ENCODE results near the gene FOXP3.
"Not testable (repeated sequence)": the region's sequence is repeated elsewhere in the genome, so short reads cannot be mapped to it uniquely, and the experiment has no call there.

Gene FOXP3

GRCh38 chrX:49264460-49264859, at the start of gene FOXP3:
TSS of gene FOXP3 (minus strand) at chrX:49264710. CDS start at chrX:49258505, 6,205 bp downstream.
- DNase-seq (ENCODE audit: low spot score) = no peak

GRCh38 chrX:49312176-49312575, 47.7 kb upstream of the FOXP3 start:
- no peak for DNase-seq (ENCODE audit: low spot score)

DNA sequence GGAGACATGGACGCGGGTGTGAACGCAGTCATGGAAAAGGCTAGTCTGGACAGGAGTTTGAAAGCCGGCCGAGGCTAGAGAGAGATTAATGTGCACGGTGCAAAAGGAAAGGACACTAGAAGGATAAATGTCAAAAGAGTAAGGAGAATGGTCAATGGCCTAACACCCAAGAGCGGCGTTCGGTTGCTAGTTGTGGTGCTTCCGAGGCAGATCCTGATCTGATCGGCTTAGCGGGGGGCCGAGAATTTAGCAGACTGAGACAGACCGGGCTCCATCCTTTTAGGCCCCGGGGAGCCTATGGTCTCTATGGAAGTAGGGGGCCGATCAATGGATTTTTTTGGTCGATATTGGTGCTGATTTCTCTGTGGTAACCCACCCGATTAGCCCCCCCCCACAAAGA, 45.9 kb upstream of the FOXP3 start:
- no peak for DNase-seq (ENCODE audit: low spot score)

DNA sequence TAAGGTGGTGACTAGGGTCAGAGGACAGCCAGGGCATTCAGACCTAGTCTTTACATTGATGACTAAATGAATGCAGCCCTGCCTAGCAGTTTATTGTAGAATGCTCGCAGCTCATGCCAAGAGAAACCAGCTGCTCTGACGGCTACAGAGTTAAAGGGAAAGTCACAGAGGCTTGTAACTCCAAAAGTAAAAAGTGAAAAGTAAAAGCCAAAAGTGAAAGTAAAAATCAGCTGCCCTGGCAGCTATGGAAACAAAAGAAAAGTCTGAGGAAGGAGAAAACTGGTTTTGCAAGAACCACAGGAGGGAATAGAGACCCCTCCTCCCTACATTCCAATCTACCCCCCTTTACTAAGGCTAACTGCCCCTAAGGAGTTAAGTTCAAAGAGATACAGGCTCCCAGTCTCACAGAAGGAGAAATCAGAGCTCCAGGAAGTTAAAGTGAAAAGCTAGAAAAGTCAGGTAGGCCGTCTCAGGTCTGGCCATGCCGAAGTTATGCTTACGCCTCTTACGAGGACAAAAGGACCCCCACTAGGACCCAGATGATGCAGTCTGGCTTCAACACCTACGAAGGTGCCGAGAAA, 45.0 kb upstream of the FOXP3 start:
- no peak for DNase-seq (ENCODE audit: low spot score)

DNA sequence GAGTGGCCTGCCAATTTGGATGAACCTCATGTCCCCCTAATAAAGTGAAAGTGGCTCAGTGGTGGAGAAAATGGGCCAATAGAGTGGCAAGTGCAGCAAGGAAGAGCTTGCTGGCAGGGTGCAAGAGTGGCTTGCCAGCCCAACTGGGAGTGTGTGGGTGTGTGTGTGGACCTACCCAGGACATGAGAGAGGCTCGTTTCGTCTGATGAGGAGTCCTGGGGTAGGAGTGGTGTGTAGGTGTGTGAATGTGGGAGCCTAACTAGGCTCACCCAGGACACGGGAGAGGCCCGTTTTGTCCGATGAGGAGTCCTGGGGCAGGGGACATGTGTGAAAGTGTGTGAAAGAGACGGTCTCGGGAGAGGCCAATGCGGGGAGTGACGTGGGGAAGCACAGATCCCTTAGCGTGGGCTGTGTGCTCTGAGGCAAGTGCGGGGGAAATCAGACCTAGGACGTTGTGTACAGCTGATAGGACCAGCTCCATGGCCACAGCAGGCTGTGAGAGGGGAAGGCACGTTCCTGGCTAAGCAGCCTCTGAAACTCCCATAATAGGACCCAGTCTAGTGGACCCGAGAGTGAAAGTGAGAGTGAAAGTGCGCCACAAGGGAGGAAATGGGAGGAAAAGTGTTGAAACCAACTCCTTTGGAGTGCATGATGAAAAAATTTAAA, 44.2 kb upstream of the FOXP3 start:
- peak; percentile 6 for DNase-seq (ENCODE audit: low spot score)

- DNase-seq (ENCODE audit: low spot score) = not testable (repeated sequence)
Measured at GRCh38 chrX:49307775-49308174, 43.3 kb upstream of the FOXP3 start.

DNA sequence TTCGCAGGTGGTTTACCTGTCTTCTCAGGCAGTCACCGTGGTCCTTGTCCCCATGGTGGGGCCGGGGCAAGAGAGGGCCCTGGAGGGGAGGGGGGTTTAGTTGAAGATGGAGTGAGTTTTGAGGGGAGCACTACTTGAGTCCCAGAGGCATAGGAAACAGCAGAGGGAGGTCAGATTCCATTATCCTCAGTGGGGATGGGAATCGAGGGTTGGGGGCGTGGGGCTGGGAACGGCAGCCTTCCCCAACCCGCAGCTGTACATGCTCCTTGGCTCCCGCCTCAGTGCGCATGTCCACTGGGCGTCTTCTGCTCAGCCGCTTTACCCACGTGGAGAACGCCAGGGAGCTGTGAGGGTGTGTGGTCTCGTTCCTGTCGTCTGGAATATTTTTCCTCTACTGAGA, 38.8 kb upstream of the FOXP3 start, which contains the start of gene GAGE10:
TSS of gene GAGE10 (plus strand) at position 301 of the 400 bp plus-strand sequence. CDS start 1,214 bp downstream, outside the sequence.
- no peak for DNase-seq (ENCODE audit: low spot score)

GRCh38 chrX:49300703-49301102, 36.2 kb upstream of the FOXP3 start:
- DNase-seq (ENCODE audit: low spot score) = no peak

DNA sequence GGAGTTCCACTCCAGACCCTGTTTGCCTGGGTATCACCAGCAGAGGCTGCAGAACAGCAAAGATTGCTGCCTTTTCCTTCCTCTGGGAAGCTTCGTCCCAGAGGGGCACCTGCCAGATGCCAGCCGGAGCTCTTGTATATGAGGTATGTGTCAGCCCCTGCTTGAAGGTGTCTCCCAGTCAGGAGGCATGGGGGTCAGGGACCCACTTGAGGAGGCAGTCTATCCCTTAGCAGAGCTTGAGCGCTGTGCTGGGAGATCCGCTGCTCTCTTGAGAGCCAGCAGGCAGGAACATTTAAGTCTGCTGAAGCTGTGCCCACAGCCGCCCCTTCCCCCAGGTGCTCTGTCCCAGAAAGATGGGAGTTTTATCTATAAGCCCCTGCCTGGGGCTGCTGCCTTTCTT, 34.8 kb upstream of the FOXP3 start:
- not testable (repeated sequence) for DNase-seq (ENCODE audit: low spot score)

GRCh38 chrX:49292400-49293362, 28.2 kb upstream of the FOXP3 start:
- DNase-seq (ENCODE audit: low spot score) = no peak

- DNase-seq (ENCODE audit: low spot score) = peak; percentile 28
Measured at GRCh38 chrX:49291615-49292337, 27.3 kb upstream of the FOXP3 start.

GRCh38 chrX:49290215-49290614, 25.7 kb upstream of the FOXP3 start:
- DNase-seq (ENCODE audit: low spot score) = no peak

DNA sequence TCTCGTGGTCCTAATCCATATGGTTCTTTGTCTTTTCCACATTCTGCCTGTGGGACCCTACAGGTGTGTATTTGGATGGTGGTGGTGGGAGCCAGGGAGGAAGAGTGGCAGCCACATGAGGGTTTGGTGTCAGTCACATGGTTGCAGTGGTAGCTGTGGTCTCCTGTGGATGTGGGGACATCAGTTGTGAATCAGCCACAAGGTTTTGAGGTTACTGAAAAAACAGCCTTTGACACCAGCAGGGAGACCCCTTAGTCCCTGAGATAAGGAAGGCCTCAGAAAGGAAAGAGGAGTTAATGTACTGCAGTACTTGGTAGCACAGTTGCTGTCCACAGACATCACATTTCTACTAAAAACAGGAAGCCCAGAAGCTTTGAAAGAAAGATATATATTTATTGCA, 23.2 kb upstream of the FOXP3 start:
- no peak for DNase-seq (ENCODE audit: low spot score)

DNA sequence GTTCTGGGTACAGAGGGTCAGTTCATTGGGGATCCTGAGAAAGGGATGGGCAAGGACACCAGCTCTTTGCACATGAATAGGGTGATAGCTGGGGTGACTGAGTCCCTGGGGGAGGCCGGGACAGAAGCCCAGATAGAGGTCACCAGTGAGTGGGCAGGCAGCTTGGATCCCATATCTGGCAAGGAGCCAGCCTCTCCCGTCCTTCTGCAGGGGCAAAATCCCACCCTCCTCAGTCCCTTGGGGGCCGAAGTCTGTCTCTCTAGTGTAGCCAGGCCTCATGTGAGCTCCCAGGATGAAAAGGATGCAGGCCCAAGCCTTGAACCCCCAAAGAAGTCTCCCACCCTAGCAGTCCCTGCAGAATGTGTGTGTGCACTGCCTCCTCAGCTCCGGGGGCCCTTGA, 22.1 kb upstream of the FOXP3 start:
- no peak for DNase-seq (ENCODE audit: low spot score)

DNA sequence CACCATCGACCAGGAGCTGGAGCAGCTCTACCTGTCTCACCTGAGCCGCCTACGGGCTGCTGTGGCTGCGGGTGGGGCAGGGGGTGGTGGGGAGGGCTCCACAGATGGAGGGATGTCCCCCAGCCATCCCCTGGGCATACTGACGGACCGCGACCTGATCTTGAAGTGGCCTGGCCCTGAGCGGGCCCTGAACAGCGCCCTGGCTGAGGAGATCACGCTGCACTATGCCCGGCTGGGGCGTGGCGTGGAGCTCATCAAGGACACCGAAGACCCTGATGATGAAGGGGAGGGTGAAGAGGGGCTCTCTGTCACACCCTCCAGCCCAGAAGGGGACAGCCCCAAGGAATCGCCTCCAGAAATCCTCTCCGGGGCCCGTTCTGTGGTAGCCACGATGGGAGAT, 21.6 kb upstream of the FOXP3 start:
- no peak for DNase-seq (ENCODE audit: low spot score)

GRCh38 chrX:49284212-49284611, 19.7 kb upstream of the FOXP3 start:
- no peak for DNase-seq (ENCODE audit: low spot score)

GRCh38 chrX:49282647-49283011, 18.1 kb upstream of the FOXP3 start:
- DNase-seq (ENCODE audit: low spot score) = no peak

DNA sequence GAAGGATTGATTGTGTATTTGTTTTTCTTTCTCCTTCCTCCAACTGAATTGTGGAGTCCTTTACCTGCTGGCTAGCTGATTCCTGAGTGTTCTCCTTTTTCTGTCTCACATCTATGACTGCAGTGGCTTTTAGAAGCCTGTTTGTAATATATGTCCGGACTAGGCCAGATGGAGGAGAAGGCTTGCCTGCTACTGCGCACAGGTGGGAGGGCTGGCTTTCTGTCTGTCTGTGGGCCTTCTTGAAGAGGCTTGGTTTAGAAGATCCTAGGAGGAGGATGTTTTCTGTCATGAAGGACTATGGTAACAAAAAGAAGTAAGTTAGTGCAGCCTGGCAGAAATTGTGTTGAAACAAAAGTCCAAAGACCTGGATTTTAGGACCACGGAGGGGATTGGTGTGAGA, 13.6 kb upstream of the FOXP3 start:
- DNase-seq (ENCODE audit: low spot score) = no peak

GRCh38 chrX:49277535-49277830, 13.0 kb upstream of the FOXP3 start:
- no peak for DNase-seq (ENCODE audit: low spot score)

DNA sequence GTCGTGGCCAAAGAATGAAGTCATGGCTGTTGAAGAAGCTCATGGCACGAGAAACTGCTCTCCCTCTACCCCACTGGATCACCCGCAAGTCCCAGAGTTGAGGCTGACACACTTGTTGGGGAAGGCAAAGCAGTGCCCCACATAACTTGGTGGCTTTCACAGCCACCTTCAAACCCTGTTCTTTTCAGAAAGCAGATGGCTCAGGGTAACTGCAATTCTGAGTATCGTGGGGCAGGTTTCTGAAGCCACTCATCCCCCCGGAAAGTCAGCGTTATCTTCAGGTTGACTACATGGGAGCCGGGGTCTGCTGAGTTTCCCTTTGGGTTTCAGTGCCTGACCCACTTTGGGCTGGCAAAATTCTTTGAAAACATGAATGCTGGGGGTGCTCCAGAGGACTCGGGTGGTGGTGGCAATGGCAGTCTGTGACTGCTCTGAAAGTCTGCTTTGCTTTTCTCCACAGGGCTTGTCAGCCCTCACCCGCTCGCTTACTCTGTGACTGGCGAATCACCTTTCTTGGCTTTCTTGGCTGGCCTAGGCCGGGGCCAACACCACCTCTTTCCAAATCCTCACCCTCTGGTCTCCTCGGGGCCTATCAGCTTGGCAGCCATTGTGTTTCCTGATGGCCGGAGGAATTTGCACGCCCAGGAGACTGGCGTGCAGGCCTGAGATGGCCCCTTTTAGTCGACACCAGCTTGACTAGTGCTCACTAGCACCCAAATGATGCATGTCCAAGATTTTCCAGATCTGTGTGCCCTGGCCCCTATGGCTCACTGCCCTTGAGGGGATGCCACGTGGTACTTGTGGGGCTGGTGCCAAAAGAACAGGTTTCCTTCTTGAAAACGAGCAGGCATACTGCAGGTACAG, 12.4 kb upstream of the FOXP3 start:
- DNase-seq (ENCODE audit: low spot score) = no peak

- no peak for DNase-seq (ENCODE audit: low spot score)
Measured at GRCh38 chrX:49276207-49276606, 11.7 kb upstream of the FOXP3 start.
